GM18508 (cell line): Measurements from ENCODE around the gene PTPRU.

Experiments used
- ATAC-seq: cut with Tn5 transposase; IDR thresholded peaks from one replicate; pipeline ENCODE4 v1.9.1; 2021; ENCODE audit warnings: moderate number of reproducible peaks; ENCODE audit not compliant: insufficient read depth, unreplicated experiment

The PTPRU gene

GRCh38 chr1:29354511-29355098 is 118.3 kb downstream of the PTPRU start:
- no peak for ATAC-seq

- no peak for ATAC-seq
Measured at GRCh38 chr1:29355375-29355774, 119.1 kb downstream of the PTPRU start.

- ATAC-seq, result no peak
Measured at GRCh38 chr1:29356663-29357062, 120.3 kb downstream of the PTPRU start.

DNA sequence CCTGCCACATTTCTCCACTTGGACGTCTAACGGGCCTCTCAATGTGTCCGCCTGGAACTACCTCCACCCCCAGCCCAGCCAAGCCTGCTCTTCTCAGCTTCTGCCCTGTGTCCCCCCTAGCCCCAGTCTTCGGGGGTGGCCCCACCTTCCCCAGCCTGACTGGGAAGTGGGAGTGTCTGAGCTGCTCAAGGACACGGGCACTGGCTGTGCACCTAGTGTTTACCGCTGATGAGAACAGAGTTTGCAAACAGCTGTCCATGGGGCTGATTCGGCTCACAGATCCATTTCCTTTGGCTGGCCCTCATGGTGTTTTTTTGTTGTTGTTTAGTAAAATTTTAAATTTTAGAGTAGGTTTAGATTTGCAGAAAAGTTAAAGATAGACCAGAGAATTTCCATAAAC is 121.1 kb downstream of the PTPRU start:
- ATAC-seq, result no peak

DNA sequence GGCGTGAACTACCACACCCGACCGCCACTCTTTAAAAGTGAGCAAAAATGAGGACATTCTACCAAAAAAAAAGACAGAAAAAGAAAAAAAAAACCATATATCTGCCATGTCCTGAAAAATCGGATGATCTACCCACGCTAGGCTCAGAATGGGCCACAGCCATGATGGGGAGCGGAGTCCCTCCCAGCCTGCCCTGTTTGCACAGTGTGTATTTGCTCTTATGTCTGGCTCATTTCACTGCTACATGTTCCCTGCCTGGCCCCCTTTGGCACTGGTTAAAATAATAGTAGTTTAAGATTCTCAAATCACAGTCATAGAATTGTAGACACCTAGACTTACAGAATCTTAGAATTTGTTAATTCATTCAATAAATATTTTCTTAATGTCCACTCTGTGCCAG is 121.9 kb downstream of the PTPRU start:
- ATAC-seq, result no peak

DNA sequence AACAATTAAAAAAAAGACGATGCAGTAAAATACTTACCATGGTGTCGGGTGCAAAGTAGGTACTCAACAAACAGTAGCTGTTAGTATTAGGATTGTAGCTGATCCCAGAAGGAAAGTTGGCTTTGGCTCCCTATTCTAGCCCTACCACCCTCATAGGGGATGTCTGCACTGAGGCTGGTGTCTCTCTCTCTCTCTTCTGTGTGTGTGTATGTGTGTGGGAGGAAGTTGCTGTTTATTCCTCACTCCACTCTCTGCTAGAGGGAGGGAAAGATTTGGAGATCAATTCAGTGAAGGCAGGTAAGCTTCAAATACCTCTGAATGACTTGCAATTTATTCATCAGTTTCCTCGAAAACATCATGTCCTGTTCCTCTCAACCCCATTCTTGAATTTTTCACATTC is 124.4 kb downstream of the PTPRU start:
- ATAC-seq, result no peak

GRCh38 chr1:29361686-29362085 is 125.4 kb downstream of the PTPRU start:
- ATAC-seq, result no peak

GRCh38 chr1:29362116-29362515 is 125.8 kb downstream of the PTPRU start:
- no peak for ATAC-seq

- ATAC-seq, result no peak
Measured at GRCh38 chr1:29362764-29363163, 126.4 kb downstream of the PTPRU start.

DNA sequence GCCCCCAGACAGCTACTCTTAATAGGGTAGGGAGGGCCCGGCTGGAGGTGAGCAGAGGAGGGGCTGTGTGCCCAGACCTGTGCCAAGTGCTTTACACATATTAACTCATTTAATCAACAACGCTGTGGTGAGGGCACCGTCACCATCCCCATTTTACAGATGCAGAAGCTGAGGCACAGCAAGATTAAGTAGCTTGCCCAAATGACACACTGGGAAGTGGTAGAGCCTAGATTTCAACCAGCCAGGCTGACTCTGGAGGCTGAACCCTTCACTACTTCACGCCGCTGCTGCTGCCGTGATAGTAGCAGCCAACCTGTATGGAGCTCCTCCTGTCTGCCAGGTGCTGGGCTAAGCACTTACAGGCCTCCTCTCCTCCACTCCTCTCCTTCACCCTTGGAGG is 127.2 kb downstream of the PTPRU start:
- no peak for ATAC-seq

DNA sequence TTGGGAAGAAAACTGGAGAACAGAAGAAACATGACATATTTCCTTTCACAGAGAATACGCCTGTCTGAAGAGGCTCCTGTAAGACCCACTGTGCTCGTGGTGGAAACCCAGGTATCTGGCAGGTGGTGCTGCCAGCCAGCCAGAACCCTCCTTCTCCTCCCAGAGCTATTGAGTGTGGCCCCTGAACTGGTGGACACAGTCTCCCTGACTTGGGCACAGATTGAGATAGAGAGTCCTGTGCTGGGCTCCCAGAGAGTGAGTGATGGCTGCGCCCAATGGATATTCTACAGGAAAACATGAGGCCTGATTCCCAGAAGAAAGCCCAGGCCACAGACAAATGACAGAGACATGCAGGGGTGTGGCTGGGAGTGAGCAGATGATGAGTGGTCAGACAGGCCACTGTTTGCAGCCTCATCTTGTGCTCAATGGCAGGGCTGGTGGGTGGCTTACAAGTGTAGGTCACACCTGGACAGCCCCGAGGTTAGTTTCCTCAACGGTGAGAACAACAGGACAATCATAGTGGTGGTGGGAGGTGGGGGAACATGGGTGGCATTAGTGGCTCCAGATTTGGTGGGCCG is 127.9 kb downstream of the PTPRU start:
- ATAC-seq, result no peak

DNA sequence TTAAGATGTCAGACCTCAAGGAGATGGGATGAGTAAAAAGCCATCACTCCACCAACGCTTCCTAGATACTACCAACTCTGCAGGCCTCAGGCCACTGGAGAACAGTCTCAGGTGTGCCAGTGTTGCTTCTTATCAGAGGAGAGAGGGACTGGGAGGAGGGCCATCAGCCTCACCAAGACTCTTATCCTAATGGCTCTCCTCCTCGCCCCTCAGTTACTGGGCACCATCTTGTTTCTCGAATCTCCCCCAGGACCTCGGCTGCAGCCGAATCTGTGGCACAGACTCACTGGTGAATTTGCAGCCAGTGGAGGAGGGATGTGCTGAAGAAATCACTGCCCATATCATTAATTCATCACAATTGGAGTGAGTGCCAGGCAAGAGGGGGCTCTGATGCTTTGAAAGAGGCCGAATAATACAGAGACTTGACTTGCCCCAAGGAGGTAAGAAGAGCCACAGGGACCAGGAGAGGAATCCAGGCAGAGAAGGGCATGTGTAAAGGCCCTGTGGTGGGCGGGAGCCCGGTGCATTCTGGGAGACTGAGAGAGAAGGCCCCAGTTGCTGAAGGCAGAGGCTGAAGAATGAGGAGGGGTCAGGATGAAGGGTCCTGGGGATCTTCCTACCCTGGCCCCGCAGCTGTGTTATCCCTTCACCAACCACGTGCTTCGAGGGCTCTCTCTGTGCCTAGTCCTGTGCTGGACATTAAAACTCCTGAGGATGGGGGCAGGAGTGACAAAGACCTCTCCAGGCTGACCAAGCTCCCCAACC is 129.8 kb downstream of the PTPRU start:
- no peak for ATAC-seq

DNA sequence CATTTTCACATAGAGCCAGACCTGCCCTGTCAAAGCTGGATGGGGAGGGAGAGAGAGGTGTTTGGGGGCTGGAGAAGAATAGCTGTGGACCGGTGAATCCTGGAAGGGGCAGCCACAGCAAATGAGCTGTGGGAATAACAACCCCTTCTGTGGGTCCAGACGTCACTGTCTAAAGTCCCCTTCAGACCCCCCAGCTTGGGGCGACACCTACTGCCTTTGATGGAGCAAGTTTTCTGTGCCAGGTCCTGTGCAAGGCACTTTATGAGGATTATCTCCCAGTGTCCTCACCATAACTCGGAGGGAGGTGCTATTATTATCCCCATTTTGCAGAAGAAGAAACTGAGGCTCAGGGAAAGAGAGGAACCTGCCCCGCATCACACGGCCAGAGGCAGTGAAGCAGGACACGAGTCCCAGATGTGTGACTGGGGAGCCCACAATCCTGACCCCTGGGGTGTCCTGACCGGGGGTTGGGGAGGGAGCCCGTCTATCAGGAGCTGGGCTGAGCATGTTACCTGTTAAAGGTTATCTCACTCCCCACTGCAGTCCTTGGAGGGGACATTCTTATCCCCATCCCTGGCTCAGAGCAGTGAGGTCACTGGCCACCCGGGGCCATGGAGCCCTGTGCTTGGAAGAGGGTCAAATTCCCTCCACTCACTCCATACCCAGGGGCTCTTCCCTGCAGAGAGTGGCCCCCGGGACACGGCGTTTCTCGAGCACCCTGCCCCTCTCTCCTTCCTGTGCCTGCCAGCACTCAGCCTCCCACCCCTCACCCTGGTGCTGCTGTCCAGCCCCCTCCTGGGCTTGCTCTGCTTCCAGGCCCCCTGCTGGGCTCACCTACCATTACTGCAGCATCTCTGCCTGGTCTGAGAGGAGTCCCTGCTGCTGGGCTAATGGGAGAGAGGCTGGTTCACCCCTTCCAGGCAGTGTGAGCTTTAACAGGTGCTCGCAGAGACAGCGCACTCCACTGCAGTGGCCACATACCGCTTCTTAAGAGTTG is 132.9 kb downstream of the PTPRU start:
- ATAC-seq, result no peak

- no peak for ATAC-seq
Measured at GRCh38 chr1:29370067-29370466, 133.7 kb downstream of the PTPRU start.

- ATAC-seq, result no peak
Measured at GRCh38 chr1:29371332-29371731, 135.0 kb downstream of the PTPRU start.

DNA sequence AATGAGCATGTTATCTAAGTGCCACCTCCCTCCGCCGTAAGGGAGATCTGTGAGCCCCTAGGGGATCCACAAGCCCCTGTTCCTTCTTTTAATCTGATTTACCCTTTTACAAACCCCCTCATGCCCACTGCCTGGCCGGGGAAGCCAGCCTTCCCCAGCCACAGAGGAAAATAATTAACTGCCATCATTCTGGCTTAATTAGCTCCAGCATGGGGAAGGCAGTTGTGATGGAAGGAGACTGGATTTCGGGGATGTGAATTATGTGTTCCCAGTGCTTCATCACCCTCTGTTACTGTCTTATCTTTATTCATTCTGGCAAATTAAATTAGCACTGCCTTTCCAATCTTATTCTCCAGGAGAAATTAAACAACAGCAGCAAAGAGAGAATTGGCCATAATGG is 135.8 kb downstream of the PTPRU start:
- ATAC-seq, result no peak
